Right forelimb (tissue), 1 donor: ENCODE results near the gene SLC43A1.
A peak's percentile ranks its signal among the peaks of the same experiment; 100 is the strongest.
"Not testable (repeated sequence)": the region's sequence is repeated elsewhere in the genome, so short reads cannot be mapped to it uniquely, and the experiment has no call there.

Experiments
- DNase-seq: peaks from one replicate; pipeline ENCODE4 v3.0.0-alpha.2; 2018

The SLC43A1 gene

DNA sequence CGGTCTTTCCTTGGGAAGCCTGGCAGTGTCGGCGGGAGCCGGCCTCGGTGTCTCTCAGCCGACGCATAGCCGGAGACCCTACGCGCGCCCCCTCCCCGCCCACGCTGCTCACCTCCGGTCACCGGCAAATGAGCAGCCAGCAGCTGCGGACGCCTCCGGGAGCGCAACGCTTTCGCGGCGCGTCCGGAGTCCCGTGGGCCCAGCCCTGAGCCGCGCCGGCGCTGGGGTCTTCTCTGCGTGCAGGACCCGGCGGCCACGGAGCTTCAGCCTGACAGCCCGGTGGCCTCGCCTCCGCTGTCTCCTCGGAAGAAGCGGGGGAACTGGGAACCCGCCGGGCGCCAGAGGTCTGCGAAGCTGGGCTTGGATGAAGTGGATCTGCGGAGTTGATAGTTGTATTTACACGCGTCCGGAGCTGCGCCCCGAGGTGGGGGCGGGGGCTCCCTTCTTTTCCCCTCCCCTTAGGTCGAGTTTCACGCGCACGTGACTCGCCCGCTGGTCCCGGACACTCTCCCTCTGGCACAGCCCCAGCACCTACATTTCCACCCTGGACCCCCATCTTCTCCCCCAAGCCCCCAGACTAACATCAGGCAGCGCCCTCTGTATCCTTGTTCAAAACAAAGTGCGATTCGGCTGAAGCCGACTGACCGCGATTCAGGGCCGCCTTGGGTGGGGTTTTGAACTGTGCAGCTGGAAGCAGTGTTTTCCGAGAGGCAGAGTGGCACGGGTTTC lies at the start of gene SLC43A1:
SLC43A1 (minus strand) TSS at position 371 of the 729 bp plus-strand sequence. CDS start 1,591 bp downstream, outside the sequence.
- peak; percentile 67 for DNase-seq

DNA sequence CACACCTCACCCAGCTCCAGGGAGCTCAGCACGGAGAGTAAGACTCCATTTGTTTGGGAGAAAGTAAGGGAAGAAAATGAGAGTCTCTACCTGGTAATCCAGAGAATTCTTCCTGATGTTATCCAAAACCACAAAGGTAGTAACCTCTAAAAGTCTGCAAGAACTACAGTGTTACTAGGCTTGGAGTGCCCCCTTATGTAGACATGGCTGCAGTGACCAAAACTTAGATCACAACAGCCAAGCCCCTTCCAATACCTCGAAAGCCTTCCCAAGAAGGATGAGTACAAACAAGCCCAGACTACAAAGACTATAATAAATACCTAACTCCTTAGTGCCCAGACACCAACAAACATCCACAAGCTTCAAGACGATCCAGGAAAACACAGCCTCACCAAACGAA lies 47.1 kb upstream of the SLC43A1 start:
- DNase-seq = no peak

DNA sequence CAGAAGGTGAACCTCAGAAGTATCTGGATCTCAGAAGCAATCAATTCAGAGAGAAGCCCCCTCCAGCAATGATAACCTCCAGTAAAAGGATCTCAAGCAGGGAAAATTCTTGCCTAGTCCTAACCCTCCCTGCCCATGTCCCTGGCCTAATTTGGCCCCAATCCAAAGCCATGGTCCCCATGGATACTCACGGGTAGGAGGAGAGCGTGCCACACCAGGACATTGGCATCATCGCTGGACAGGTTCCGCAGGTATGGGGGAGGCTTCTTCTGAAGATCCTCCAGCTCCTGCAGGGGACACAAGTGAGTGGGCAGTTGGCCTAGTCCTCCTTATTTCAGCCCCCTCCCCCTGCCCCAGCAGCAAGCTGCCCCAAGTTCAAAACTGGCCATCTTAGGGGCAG lies 44.6 kb upstream of the SLC43A1 start:
- DNase-seq = no peak

DNA sequence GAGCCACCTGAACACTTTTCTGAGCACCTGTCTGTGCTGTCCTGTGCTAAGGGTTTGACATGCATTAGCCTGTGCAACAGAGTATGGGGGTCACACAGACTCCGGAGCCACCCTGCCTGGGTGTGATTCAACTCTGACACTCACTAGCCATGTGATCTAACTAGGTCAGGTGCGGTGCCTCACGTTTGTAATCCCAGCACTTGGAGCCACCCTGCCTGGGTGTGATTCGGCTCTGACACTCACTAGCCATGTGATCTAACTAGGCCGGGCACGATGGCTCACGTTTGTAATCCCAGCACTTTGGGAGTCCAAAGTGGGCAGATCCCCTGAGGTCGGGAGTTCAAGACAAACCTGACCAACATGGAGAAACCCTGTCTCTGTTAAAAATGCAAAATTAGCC lies 40.5 kb upstream of the SLC43A1 start:
- DNase-seq = no peak

DNA sequence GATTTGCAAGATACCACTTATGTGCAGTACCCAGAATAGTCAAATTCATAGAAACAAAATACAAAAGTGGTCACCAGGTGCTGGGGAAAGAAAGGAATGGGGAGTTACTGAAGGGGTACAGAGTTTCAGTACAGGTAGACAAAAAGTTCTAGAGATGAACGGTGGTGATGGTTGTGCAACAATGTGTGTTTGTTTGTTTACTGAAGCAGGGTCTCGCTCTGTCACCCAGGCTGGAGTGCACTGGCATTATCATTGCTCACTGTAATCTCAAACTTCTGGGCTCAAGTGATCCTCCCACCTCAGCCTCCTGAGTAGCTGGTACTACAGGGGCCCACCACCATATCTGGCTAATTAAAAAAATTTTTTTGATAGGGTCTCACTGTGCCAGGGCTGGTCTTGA lies 39.9 kb upstream of the SLC43A1 start:
- no peak for DNase-seq

DNA sequence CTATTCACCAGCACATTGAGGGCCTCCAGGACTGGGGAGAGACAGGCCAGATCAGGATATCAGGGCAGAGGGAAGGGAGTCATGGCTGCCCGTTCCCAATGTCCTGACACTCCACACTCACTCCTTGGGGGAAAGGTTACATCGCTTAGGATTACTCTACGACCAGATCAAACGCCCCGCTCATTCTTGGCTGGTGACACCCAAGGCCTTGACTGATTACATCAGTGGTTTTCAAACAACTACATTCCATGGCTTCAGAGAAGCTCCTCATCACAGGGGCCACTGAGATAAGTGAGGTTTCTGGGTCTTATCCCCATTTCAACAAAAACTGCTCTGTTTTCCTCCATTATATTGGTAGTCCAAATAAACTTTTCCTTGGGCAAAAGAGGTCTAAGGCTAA lies 37.0 kb upstream of the SLC43A1 start:
- no peak for DNase-seq

DNA sequence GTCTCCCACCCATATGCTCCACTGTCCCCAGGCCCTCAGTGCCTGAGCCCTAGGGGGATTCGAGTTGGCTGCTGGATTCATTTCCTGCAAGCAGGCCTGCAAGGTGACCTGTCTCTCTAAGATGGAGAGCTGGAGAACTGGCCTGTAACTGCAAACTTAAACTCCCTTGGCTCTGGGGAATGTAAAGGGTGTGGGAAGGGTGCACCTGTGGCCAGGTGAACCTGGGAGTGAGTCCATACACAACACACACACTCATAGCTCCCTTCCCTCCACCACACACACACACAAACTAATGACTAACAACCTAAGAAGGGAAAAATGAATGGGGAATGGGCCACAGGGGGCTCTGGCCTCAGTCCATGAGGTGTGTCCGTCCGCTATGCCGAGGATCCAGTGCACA lies 36.4 kb upstream of the SLC43A1 start:
- DNase-seq = no peak

DNA sequence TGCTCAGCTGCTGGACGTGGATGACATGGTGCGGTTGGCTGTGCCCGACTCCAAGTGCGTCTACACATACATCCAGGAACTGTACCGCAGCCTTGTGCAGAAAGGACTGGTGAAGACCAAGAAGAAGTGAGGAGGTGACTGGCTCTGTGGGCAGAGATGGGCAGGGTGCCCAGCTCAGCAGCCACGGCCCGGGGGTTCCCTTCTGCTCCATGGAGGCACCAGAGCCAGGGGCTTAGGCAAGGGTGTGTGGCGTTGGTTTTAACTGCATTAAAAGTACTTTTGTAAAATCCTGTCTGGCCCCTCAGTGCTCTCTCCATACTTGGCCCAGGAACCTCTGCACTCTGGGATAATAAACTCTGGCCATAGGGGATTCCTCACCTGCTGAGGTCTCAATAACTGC lies 34.5 kb upstream of the SLC43A1 start:
- DNase-seq = no peak

DNA sequence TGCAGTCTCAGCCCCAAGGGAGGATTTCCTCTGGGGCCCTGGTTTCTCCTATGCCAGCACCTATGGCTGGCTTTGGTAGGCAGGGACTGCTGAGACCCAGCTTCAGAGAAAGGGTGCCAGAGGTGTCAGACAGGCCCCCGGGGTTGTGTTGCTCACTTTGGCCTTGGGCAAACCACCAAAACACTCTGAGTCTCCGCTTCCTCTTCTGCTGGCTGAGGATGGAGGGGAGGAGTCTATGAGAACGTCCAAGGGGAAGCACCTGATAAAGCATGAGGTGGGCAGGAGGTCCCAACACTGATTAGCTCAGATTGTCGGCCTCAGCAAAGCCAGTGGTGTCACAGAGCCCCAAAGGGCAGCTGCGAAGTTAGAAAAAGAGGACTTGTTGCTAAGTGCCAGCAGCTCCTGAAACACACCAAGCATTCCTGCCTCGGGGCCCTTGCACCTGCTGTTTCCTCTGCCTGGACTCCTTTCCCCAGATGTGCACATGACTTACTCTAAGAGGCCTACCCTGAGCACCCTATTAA lies 32.4 kb upstream of the SLC43A1 start:
- DNase-seq = no peak

DNA sequence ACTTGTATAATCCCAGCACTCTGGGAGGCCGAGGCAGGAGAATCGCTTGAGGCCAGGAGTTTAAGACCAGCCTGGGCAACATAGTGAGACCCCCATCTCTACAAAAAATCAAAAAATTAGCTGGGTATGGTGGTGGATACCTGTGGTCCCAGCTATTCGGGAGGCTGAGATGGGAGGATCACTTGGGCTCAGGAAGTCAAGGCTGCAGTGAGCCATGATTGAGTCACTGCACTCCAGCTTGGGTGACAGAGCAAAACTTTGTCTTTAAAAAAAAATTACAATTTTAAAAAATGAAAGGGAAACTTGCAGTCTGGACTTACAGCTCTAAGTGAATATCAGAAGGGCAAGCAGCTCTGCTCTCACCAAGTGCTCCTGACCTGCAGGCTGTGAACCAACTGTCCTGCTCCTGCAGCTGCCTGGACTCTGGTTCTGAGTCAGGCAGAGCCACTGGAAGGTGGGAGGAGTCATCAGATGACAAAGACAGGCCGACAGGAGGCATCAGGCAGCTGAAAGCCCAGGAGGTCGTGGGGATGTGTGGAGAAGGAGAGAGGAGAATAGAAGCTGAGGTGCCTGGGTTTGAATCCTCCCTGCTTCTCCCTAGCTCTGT lies 31.5 kb upstream of the SLC43A1 start:
- DNase-seq = no peak

DNA sequence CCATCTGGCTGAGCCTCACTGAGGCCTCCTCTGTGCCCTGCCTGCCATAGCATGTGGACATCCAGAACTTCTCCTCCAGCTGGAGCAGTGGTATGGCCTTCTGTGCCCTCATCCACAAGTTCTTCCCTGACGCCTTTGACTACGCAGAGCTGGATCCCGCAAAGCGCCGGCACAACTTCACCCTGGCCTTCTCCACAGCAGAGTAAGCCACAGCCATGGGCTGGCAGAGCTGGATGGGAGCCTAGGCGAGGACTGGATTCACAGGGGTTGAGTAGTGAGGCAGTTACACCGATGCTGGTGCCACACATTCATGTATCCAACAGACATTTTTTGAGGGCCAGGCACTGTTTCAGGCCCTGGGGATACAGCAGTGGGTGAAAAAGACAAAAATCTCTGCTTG lies 30.9 kb upstream of the SLC43A1 start:
- no peak for DNase-seq

DNA sequence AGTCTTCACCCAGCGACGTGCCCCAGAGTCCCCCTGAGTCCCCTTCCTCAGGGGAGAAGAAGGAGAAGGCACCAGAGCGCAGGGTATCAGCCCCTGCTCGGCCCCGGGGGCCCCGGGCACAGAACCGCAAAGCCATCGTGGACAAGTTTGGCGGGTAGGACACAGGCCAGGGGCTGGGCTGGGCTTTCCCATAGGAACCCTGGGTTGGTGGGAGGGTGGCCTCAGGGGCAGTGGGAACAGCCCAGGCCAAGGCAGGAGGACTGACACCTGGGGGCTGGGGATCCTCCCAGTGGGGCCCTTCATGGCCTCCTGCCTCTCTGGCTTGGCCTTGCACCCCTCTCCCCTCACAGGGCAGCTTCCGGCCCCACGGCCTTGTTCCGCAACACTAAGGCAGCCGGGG lies 30.4 kb upstream of the SLC43A1 start:
- DNase-seq = no peak

DNA sequence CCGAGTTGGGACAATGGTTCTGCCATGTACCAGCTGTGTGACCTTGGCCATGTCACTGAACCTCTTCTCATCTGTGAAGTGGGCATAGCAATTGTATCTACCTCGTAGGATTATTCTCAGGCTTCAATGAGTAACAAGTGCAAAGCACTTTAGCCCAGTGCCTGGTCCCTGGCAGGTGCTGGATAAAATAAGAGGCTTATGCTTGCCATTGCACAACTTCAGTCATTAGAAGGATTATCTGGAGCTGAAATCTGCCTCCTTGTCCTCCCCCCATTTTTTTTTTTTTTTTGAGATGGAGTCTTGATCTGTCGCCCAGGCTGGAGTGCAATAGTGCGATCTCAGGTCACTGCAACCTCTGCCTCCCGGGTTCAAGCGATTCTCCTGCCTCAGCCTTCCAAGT lies 29.1 kb upstream of the SLC43A1 start:
- DNase-seq = no peak

DNA sequence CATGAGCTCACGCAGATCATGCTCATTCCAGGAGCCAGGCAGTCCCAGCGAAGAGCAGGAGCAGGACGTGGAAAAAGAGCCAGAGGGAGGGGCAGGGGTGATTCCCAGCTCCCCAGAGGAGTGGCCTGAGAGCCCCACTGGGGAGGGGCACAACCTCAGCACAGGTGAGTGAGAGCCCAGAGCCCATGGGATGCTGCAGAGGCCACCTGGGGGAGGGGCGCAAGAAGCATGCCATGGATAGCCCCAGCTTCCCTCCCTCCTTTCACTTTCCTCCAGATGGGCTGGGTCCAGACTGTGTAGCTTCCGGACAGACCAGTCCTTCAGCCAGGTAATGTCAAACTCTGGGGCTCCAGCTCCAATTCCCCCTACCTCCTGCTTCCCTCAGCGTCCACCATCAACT lies 28.1 kb upstream of the SLC43A1 start:
- no peak for DNase-seq

DNA sequence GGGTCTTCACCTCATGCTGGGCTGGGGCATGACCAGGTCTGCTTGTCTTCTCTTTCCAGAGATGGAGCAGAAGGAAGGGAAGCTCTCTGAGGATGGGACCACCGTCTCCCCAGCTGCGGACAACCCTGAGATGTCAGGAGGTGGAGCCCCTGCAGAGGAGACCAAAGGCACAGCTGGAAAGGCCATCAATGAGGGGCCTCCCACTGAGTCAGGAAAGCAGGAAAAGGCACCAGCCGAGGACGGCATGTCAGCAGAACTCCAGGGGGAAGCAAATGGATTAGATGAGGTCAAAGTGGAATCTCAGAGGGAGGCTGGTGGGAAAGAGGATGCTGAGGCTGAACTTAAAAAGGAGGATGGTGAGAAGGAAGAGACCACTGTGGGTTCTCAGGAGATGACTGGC lies 27.1 kb upstream of the SLC43A1 start:
- DNase-seq = no peak

DNA sequence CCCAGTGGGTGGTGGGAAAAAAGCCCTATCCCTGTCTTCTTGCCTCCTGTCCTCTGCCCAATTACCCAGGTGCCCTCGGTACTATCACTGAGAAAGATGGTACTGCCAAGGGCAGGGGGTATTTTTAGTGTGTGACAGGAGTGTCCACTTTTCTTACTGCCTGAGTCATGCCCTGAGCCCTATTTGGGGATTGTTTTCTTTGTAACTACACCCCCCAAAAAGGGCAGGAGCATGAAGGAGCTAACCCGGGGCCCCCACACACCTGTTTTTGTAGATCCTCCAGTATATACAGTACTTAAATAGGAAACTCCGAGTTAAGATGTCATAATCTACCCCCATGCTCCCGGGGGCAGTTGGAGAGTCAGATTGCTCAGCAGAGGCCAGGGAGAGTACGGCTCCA lies 25.7 kb upstream of the SLC43A1 start:
- no peak for DNase-seq

DNA sequence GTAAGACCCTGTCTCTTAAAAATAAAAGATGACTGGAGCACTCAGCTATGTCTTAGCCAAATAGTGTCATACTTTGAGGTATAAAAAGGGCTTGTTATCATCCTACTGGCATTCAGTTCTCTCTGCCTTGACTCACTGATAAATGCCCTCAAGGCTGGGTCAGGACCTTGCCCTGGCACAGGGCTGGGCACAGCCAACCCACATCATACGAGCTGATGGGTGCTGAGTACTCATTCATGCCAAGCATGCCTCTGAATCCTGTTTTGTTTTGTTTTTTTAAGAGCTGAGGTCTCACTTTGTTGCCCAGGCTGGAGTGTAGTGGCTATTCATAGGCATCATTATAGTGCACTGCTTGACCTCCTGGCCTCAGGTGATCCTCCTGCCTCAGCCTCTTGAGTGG lies 23.8 kb upstream of the SLC43A1 start:
- DNase-seq = no peak

DNA sequence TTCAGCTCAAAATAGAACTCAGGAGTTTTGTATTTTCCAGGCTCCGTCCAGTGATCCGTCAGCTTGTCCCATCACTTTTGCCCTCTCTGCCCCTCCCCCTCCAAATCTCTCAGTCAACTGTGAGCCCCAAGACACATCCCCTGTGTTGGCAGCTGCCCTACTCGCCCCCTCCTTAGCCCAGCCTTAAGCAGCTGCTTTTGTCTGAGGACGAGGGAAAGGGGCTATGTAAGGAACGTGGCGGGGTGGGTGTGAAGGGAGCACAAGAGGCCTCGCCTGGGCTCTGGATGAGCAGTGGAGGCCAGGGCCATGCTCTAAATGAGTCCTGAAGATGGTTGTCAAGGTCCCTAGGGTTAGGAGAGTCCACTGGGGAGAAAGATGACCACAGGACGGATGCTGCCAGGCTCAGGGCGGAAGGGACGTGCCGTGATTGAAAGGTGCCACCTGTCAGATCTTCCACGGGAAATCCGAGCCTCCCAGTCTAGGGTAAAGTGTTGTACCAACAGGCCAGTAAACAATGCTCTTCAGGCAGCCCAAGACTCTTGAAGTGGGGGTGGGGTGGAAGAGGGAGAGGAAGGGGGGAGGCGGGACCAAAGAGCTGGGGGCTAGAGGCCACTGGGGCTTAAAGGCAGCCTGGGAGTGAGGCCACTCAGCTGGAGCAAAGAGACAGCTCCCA lies 21.6 kb upstream of the SLC43A1 start, which contains the start of gene SMTNL1:
SMTNL1 (plus strand) TSS at position 649 of the 673 bp plus-strand sequence. CDS start 5,048 bp downstream, outside the sequence.
- DNase-seq = no peak

DNA sequence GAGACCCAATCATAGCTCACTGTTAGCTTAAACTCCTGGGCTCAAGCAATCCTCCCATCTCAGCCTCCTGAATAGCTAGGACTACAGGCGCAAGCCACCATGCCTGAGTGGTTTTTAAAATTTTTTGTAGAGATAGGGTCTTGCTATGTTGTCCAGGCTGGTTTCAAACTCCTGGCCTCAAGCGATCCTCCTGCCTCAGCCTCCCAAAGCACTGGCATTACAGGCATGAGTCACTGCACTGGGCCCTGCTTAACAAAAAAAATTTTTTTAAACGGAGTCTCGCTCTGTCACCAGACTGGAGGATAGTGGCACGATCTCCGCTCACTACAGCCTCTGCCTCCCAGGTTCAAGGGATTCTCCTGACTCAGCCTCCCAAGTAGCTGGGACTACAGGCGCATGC lies 18.9 kb upstream of the SLC43A1 start:
- DNase-seq = not testable (repeated sequence)

DNA sequence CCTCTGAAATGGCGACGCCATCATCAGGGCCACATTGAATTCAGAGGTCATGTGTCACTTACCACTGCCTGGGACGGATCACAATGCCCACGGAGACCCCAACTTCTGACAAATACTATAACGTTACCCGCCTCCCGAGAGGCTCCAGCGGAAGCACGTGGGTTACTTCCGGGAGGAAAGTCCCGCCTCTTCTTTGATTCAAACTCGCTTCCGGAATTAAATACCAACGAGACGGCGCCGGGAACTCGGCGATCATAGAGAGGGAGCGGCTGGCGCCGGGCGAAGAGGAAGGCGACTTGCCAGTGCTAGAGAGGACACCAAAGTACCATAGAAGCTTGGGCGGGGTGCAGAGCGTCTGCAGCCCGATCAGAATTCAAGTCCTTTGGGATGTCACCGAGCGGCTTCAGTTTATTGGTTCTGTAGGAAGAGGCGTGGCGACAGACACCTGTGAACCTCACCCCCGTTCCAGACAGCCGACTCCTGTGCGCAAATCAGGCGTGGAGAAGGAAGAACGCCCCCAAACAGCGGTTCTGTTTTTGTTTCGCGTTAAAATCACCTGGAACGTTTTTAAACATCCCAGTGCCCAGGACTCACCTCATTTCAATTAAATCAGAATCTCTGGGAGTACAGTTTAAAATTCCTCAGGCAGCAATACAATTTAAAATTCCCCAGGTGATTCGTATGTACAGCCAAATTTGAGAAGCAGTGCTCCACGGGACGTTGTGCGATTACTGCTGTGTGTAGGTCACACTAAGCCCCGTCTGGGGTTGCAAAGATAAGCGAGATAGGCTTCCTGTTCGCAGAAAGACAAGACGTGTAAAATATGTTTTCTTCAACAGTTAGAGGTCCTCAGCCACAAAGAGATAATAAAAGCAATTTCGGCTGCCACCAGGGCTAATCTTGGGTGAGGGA lies 15.3 kb upstream of the SLC43A1 start, which contains the start of gene TIMM10:
TIMM10 (minus strand) TSS at position 159 of the 912 bp plus-strand sequence. CDS start 565 bp downstream, outside the sequence.
- peak; percentile 96 for DNase-seq

DNA sequence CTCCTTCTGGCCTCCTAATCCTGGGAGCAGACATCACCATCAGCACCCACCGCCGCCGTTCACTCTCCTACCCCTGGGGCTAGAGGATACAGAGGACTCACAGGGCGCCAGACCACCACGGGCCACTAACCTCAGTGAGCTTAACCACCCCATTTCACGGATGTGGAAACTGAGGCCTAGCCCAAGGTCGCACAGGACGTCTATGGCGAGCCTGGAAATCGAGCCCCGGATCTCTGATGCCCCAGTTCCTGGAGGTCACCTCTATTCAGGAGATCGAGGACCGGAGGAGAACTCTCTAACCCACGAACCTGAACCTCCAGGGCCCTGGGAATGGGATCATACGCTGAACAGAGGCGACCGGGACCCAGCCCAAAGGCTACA lies 14.7 kb upstream of the SLC43A1 start:
- no peak for DNase-seq

DNA sequence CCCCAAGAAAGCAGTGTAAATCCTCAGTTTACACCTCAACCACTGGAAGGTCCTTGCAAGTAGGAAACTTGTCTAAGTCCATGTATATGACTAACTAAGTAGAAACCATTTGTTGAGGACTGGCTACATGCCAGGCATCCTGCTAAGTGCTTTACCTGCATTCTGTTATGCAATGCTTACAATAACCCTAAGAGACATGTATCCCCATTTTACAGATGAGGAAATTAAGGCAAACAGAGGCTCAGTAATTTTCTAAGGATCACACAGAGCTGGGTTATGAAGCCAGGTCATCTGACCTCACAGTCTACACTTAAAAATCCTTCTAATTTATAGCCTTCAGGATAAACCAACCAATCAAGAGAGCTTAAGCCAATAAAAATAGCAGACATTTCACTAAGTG lies 13.5 kb upstream of the SLC43A1 start:
- no peak for DNase-seq
